ENCODE measurements around the gene GRIFIN. TPM values are rescaled to one million over a fixed set of nuclear protein-coding genes. Genes with fewer than 3 reads are reported as not detected.

GRIFIN gene
- polyA plus RNA-seq, 1 of the 3 experiments (the other 2 are of a cell fraction), result not detected

GRCh38 chr7:2474813-2475677, 1.2 kb downstream of the GRIFIN start:
- H3K4me3 ChIP-seq (ENCODE audit: low read depth in 2 of 2, low read length in 1 of 2), result no peak overlapping the region
- ChIA-PET POLR2A (no interaction called here), CTCF (interaction anchor here (0.5 to 5.8 kb wide), 9 partner anchors 8 to 206 kb away, joined by 3 to 48 read pairs (median 3); partner anchors contain the start of gene BRAT1)
- H4K20me1 ChIP-seq (ENCODE audit: insufficient read depth), result no peaks in the 10 kb centered on the region
- no peaks in the 10 kb centered on the region for H3K36me3 ChIP-seq (replicated peaks in 1 of 2; ENCODE audit: control insufficient read depth in 1 of 2, insufficient read depth in 2 of 2, low read length in 1 of 2)
- TF ChIP-seq RCOR1 (IDR thresholded peaks at IDR 0.05; ENCODE audit: low read length), result no peak
- TF ChIP-seq RAD21 (IDR thresholded peaks at IDR 0.05; ENCODE audit: low read length), result no peak
- no peak for TF ChIP-seq SIN3A (IDR thresholded peaks at IDR 0.05; ENCODE audit: borderline replicate concordance, low read depth, low read length)
- no peak for TF ChIP-seq TAF1 (IDR thresholded peaks at IDR 0.05; ENCODE audit: borderline replicate concordance, low read depth, low read length)
- TF ChIP-seq TCF12 (IDR thresholded peaks at IDR 0.05), result no peak
- TF ChIP-seq NFIC (IDR thresholded peaks at IDR 0.05; ENCODE audit: borderline replicate concordance), result no peak
- no peak for TF ChIP-seq CTCF (IDR thresholded peaks at IDR 0.05)
- TF ChIP-seq IRF3 (IDR thresholded peaks at IDR 0.05; ENCODE audit: low read depth, low read length), result no peak
- no peak for TF ChIP-seq EZH2phosphoT487 (IDR thresholded peaks at IDR 0.05; ENCODE audit: borderline replicate concordance, low read depth)
- no peak for TF ChIP-seq ZBTB33 (IDR thresholded peaks at IDR 0.05; ENCODE audit: borderline replicate concordance, low read depth)
- TF ChIP-seq FOSL2 (IDR thresholded peaks at IDR 0.05; ENCODE audit: borderline replicate concordance, low read depth), result no peak
- no peak for TF ChIP-seq MEF2A (IDR thresholded peaks at IDR 0.05; ENCODE audit: borderline replicate concordance, low read depth)
- no peak for TF ChIP-seq CHD2 (IDR thresholded peaks at IDR 0.05; ENCODE audit: low read length, partially characterized antibody)
- no peak for TF ChIP-seq PBX3 (IDR thresholded peaks at IDR 0.05)
- TF ChIP-seq JUND (IDR thresholded peaks at IDR 0.05), result no peak
- TF ChIP-seq FOXM1 (IDR thresholded peaks at IDR 0.05; ENCODE audit: low read depth), result no peak
- no peak for TF ChIP-seq USF1 (IDR thresholded peaks at IDR 0.05; ENCODE audit: borderline replicate concordance, low read depth)
- TF ChIP-seq USF2 (IDR thresholded peaks at IDR 0.05; ENCODE audit: borderline replicate concordance, low read depth, low read length), result no peak
- no peak for TF ChIP-seq RXRA (IDR thresholded peaks at IDR 0.05; ENCODE audit: borderline replicate concordance, low read depth)
- WGBS (ENCODE audit: low lambda C conversion rate), result 89% methylated on average over 17 of the region's 28 CpGs
- H3K79me2 ChIP-seq (ENCODE audit: insufficient read depth), result no peaks in the 10 kb centered on the region
- no peak overlapping the region for H3K9ac ChIP-seq
- peak; percentile 65 for DNase-seq
- H3K27me3 ChIP-seq (ENCODE audit: insufficient read depth), result no peaks in the 10 kb centered on the region
- H3F3A ChIP-seq (replicated peaks; ENCODE audit: insufficient read depth), result no peaks in the 10 kb centered on the region
- H3K9me2 ChIP-seq, result no peaks in the 10 kb centered on the region
- no peaks in the 10 kb centered on the region for H3K9me3 ChIP-seq
- H3K4me2 ChIP-seq, result no peak overlapping the region
- no peak overlapping the region for H3K27ac ChIP-seq (ENCODE audit: low read depth in 2 of 2, low read length in 1 of 2)
- H3K4me1 ChIP-seq (ENCODE audit: control insufficient read depth in 1 of 2, insufficient read depth in 2 of 2, low read depth in 1 of 2, low read length in 1 of 2), result peaks cover 5 to 12% of the 10 kb centered on the region in 2 experiments; a peak in 1 of 4 replicates
- no peak overlapping the region for H2AFZ ChIP-seq (ENCODE audit: low read depth)

Measured in SK-N-SH (cell line).